ENCODE measurements around the gene GP9. TPM values are rescaled to one million over a fixed set of nuclear protein-coding genes. Genes with fewer than 3 reads are reported as not detected.

Gene GP9
- total and polyA plus RNA-seq, 10 donors, result 1.4 to 14.9 (median 6.5) TPM

- H3K9me3 ChIP-seq, result no peaks in the 10 kb centered on the region
- H3K4me1 ChIP-seq, result peaks cover 18 to 87% (median 58%) of the 10 kb centered on the region in 6 donors
- no peak overlapping the region for H3K4me3 ChIP-seq
- WGBS, 5 donors, result 82 to 93% (median 88%) methylated on average over 6 of the region's 6 CpGs
- DNase-seq, result peak; percentile 14
- intact Hi-C loops (cut with DNase I; ENCODE audit: low total_unique reads), result no loop called here
- TF ChIP-seq POLR2A (IDR thresholded peaks at IDR 0.05) (no peak), CTCF (IDR thresholded peaks at IDR 0.05 in 8 of 11, conservative IDR thresholded peaks at IDR 0.05 in 3 of 11) (no peak), POLR2AphosphoS5 (IDR thresholded peaks at IDR 0.05) (no peak)
- peak overlapping the region in 4 of 8 donors; percentile 3 to 76 (median 72) for H3K27ac ChIP-seq
- H3K36me3 ChIP-seq, result no peaks in the 10 kb centered on the region
- H3K27me3 ChIP-seq (replicated peaks in 1 of 7), result no peaks in the 10 kb centered on the region
Measured at GRCh38 chr3:129021140-129021551, 39.4 kb upstream of the GP9 start.

GRCh38 chr3:129022114-129023007 lies 38.2 kb upstream of the GP9 start:
- intact Hi-C loops (cut with DNase I; ENCODE audit: low total_unique reads), result no loop called here
- H3K4me1 ChIP-seq, result peaks cover 16 to 87% (median 58%) of the 10 kb centered on the region in 6 donors
- no peak overlapping the region for H3K4me3 ChIP-seq
- DNase-seq, result peak; percentile 84
- WGBS, 5 donors, result 42 to 64% (median 46%) methylated on average over 11 to 15 of the region's 15 CpGs
- no peaks in the 10 kb centered on the region for H3K9me3 ChIP-seq
- H3K36me3 ChIP-seq, result no peaks in the 10 kb centered on the region
- no peaks in the 10 kb centered on the region for H3K27me3 ChIP-seq (replicated peaks in 1 of 7)
- peak overlapping the region in 7 of 8 donors; percentile 33 to 79 (median 70) for H3K27ac ChIP-seq
- no peak for TF ChIP-seq POLR2A (IDR thresholded peaks at IDR 0.05)
- no peak for TF ChIP-seq CTCF (IDR thresholded peaks at IDR 0.05 in 8 of 11, conservative IDR thresholded peaks at IDR 0.05 in 3 of 11)
- peak; percentile 83 to 90 (median 86) for TF ChIP-seq POLR2AphosphoS5 (IDR thresholded peaks at IDR 0.05)

- WGBS, 5 donors, result 80 to 88% (median 83%) methylated on average over 1 of the region's 1 CpG
- TF ChIP-seq POLR2AphosphoS5 (IDR thresholded peaks at IDR 0.05), result no peak
- no peak for TF ChIP-seq CTCF (IDR thresholded peaks at IDR 0.05 in 8 of 11, conservative IDR thresholded peaks at IDR 0.05 in 3 of 11)
- no peak for TF ChIP-seq POLR2A (IDR thresholded peaks at IDR 0.05)
- no peaks in the 10 kb centered on the region for H3K36me3 ChIP-seq
- no peak overlapping the region for H3K4me3 ChIP-seq
- no peaks in the 10 kb centered on the region for H3K9me3 ChIP-seq
- no peak for DNase-seq
- intact Hi-C loops (cut with DNase I; ENCODE audit: low total_unique reads), result no loop called here
- peak overlapping the region in 7 of 8 donors; percentile 33 to 79 (median 70) for H3K27ac ChIP-seq
- H3K4me1 ChIP-seq, result peaks cover 16 to 86% (median 57%) of the 10 kb centered on the region in 6 donors
- no peaks in the 10 kb centered on the region for H3K27me3 ChIP-seq (replicated peaks in 1 of 7)
Measured at GRCh38 chr3:129023008-129023358, 37.6 kb upstream of the GP9 start.

GRCh38 chr3:129023909-129024308 lies 36.7 kb upstream of the GP9 start:
- peak in 1 of 11 experiments; percentile 18 for TF ChIP-seq CTCF (IDR thresholded peaks at IDR 0.05 in 8 of 11, conservative IDR thresholded peaks at IDR 0.05 in 3 of 11)
- TF ChIP-seq POLR2AphosphoS5 (IDR thresholded peaks at IDR 0.05), result no peak
- no peak for DNase-seq
- Histone ChIP-seq H3K36me3 (no peaks in the 10 kb centered on the region), H3K9me3 (no peaks in the 10 kb centered on the region), H3K27me3 (replicated peaks in 1 of 7) (no peaks in the 10 kb centered on the region), H3K27ac (peak overlapping the region in 3 of 8 donors; percentile 50 to 76 (median 73)), H3K4me1 (peaks cover 15 to 76% (median 48%) of the 10 kb centered on the region in 6 donors), H3K4me3 (no peak overlapping the region)
- intact Hi-C loops (cut with DNase I; ENCODE audit: low total_unique reads), result no loop called here
- 71 to 83% (median 74%) methylated on average over 2 of the region's 2 CpGs for WGBS, 5 donors

All from spleen (tissue), 11 donors.